H1 (cell line): ENCODE results near the gene TMEM92. TPM values are rescaled to one million over a fixed set of nuclear protein-coding genes. Genes with fewer than 3 reads are reported as not detected.
"Not testable (repeated sequence)": the region's sequence is repeated elsewhere in the genome, so short reads cannot be mapped to it uniquely, and the experiment has no call there.

Experiments
- CTCF ChIA-PET: fragments of 300-600 bp; sonication (Branson Sonifier 250); formaldehyde crosslinking; loops from one replicate; lab custom pipeline; 2021; ENCODE audit not compliant: partially characterized antibody; lab: Charles Lee
- POLR2A ChIA-PET: fragments of 300-600 bp; sonication (Branson Sonifier 250); formaldehyde crosslinking; loops from one replicate; lab custom pipeline; 2021; ENCODE audit warnings: inconsistent platforms; ENCODE audit not compliant: partially characterized antibody; lab: Charles Lee
- DNase-seq, 2 experiments: peaks; one replicate each; pipeline versions ENCODE4 v3.0.0 to v3.0.0-alpha.2; 2010 to 2022; ENCODE audit warnings: low spot score in 2 of 2, low read depth in 1 of 2, mixed read lengths in 1 of 2
- FAIRE-seq: peaks from 2 replicates; lab custom pipeline; 2011; peaks lifted over from hg19 to GRCh38; lab: Jason Lieb, UNC
- H2AFZ ChIP-seq: 2 replicates; pipeline ENCODE4 v1.8.1; 2012; ENCODE audit warnings: low read length, inconsistent platforms
- H2AK5ac ChIP-seq: 2 replicates; pipeline ENCODE4 v1.6.1; 2013; ENCODE audit warnings: low read depth, low read length
- H2BK120ac ChIP-seq: replicated peaks from 2 replicates; pipeline ENCODE3; 2013; ENCODE audit warnings: low read depth, low read length, inconsistent platforms
- H2BK12ac ChIP-seq: 2 replicates; pipeline ENCODE4 v1.6.1; 2013; ENCODE audit warnings: low read depth, low read length
- H2BK15ac ChIP-seq: 2 replicates; pipeline ENCODE4 v1.6.1; 2013; ENCODE audit warnings: low read length
- H2BK20ac ChIP-seq: 2 replicates; pipeline ENCODE4 v1.6.1; 2013; ENCODE audit warnings: low read length
- H2BK5ac ChIP-seq: 2 replicates; pipeline ENCODE4 v1.6.1; 2013; ENCODE audit warnings: low read depth, low read length
- H3K14ac ChIP-seq: 2 replicates; pipeline ENCODE4 v1.6.1; 2013; ENCODE audit warnings: inconsistent platforms; ENCODE audit not compliant: insufficient read length
- H3K18ac ChIP-seq: 2 replicates; pipeline ENCODE4 v1.6.1; 2013; ENCODE audit warnings: low read length; ENCODE audit errors: extremely low read depth
- H3K23ac ChIP-seq: 2 replicates; pipeline ENCODE4 v1.6.1; 2013; ENCODE audit warnings: inconsistent platforms; ENCODE audit not compliant: insufficient read length
- H3K23me2 ChIP-seq: 2 replicates; pipeline ENCODE4 v1.6.1; 2013; ENCODE audit warnings: low read depth, low read length
- H3K27ac ChIP-seq: 2 replicates; pipeline ENCODE4 v1.6.1; 2011; ENCODE audit warnings: low read depth, low read length, inconsistent platforms
- H3K27me3 ChIP-seq, 4 experiments: replicated peaks in 1 of 4; 1 replicate in 1 of 4; 2 replicates in 3 of 4; pipeline versions ENCODE4 v1.6.1 to v1.8.1; 2011 to 2013; ENCODE audit warnings: low read length in 3 of 4, mild to moderate bottlenecking in 3 of 4, inconsistent platforms in 2 of 4, mixed read lengths in 2 of 4, moderate library complexity in 1 of 4; ENCODE audit not compliant: control insufficient read depth in 3 of 4, insufficient read depth in 3 of 4; ENCODE audit errors: extremely low read depth in 1 of 4
- H3K36me3 ChIP-seq, 4 experiments: 2 replicates each; pipeline versions ENCODE4 v1.6.1 to v1.8.1; 2011 to 2013; ENCODE audit warnings: mild to moderate bottlenecking in 4 of 4, low read length in 3 of 4, moderate library complexity in 2 of 4, control low read depth in 1 of 4, inconsistent platforms in 1 of 4; ENCODE audit not compliant: insufficient read depth in 4 of 4, control insufficient read depth in 2 of 4
- H3K4ac ChIP-seq: replicated peaks from 2 replicates; pipeline ENCODE3; 2013; ENCODE audit warnings: low read length, low read depth, mixed read lengths, inconsistent platforms; ENCODE audit not compliant: insufficient read length
- H3K4me1 ChIP-seq, 4 experiments: replicated peaks in 1 of 4; 1 replicate in 1 of 4; 2 replicates in 3 of 4; pipeline versions ENCODE4 v1.6.1 to v1.8.1; 2011 to 2013; ENCODE audit warnings: low read length in 3 of 4, inconsistent platforms in 2 of 4, mixed read lengths in 1 of 4; ENCODE audit not compliant: insufficient read depth in 4 of 4, control insufficient read depth in 3 of 4
- H3K4me2 ChIP-seq, 2 experiments: 2 replicates each; pipeline versions ENCODE4 v1.6.1 to v1.8.1; 2011 to 2013; ENCODE audit warnings: low read depth in 2 of 2, low read length in 2 of 2, control low read depth in 1 of 2, inconsistent platforms in 1 of 2, mild to moderate bottlenecking in 1 of 2; ENCODE audit not compliant: insufficient read depth in 1 of 2
- H3K4me3 ChIP-seq, 4 experiments: fragments of 200-600, 300-600 bp in 1 of 4; sonication (generic), shearing (Covaris generic), sonication (Bioruptor Twin) in 1 of 4; 2 replicates each; pipeline versions ENCODE4 v1.5.1 to v1.8.1; 2011 to 2016; ENCODE audit warnings: low read length in 4 of 4, low read depth in 3 of 4, control low read depth in 2 of 4, inconsistent platforms in 2 of 4, mild to moderate bottlenecking in 2 of 4, mixed read lengths in 1 of 4, moderate library complexity in 1 of 4; ENCODE audit not compliant: insufficient read depth in 2 of 4; ENCODE audit errors: extremely low read depth in 1 of 4
- H3K56ac ChIP-seq: replicated peaks from 2 replicates; pipeline ENCODE3; 2013; ENCODE audit warnings: low read depth, mild to moderate bottlenecking, mixed read lengths, low read length, inconsistent platforms; ENCODE audit not compliant: insufficient read length
- H3K79me1 ChIP-seq: 2 replicates; pipeline ENCODE4 v1.6.1; 2013; ENCODE audit warnings: low read depth, low read length, control low read depth
- H3K79me2 ChIP-seq, 2 experiments: 2 replicates each; pipeline versions ENCODE4 v1.6.1 to v1.8.1; 2012 to 2013; ENCODE audit warnings: low read length in 2 of 2, mild to moderate bottlenecking in 2 of 2, inconsistent platforms in 1 of 2; ENCODE audit not compliant: insufficient read depth in 2 of 2, control insufficient read depth in 1 of 2
- H3K9ac ChIP-seq, 4 experiments: replicated peaks in 1 of 4; 1 replicate in 1 of 4; 2 replicates in 3 of 4; pipeline versions ENCODE4 v1.6.1 to v1.8.1; 2011 to 2013; ENCODE audit warnings: low read depth in 3 of 4, low read length in 3 of 4, control low read depth in 2 of 4, mild to moderate bottlenecking in 2 of 4, moderate library complexity in 2 of 4, inconsistent platforms in 1 of 4; ENCODE audit errors: extremely low read depth in 1 of 4
- H3K9me3 ChIP-seq, 2 experiments: 2 replicates each; pipeline versions ENCODE4 v1.6.1 to v1.8.1; 2012 to 2013; ENCODE audit warnings: mild to moderate bottlenecking in 2 of 2, moderate library complexity in 2 of 2, control low read depth in 1 of 2, inconsistent platforms in 1 of 2, low read depth in 1 of 2, low read length in 1 of 2, mixed read lengths in 1 of 2; ENCODE audit not compliant: insufficient read depth in 2 of 2
- H4K20me1 ChIP-seq, 2 experiments: replicated peaks in 1 of 2; 2 replicates each; pipeline versions ENCODE3 to v1.8.1; 2011 to 2013; ENCODE audit warnings: inconsistent platforms in 2 of 2, low read length in 2 of 2, mild to moderate bottlenecking in 1 of 2; ENCODE audit not compliant: insufficient read depth in 2 of 2, control insufficient read depth in 1 of 2
- H4K5ac ChIP-seq: 2 replicates; pipeline ENCODE4 v1.6.1; 2013; ENCODE audit warnings: low read length, low read depth, mixed read lengths, inconsistent platforms; ENCODE audit not compliant: insufficient read length
- H4K8ac ChIP-seq: 2 replicates; pipeline ENCODE4 v1.8.0; 2013; ENCODE audit warnings: mild to moderate bottlenecking, moderate library complexity, low read length, inconsistent platforms; ENCODE audit not compliant: insufficient read depth; ENCODE audit errors: extremely low read depth
- H4K91ac ChIP-seq: replicated peaks from 2 replicates; pipeline ENCODE3; 2013; ENCODE audit warnings: low read length, mixed read lengths, inconsistent platforms; ENCODE audit not compliant: insufficient read length
- WGBS, 2 experiments: shearing (Covaris generic) in 1 of 2; methylation state at CpG; one replicate each; pipeline versions ENCODE4 v1.1.6 to v1.1.7; 2013 to 2015; ENCODE audit warnings: low lambda C conversion rate in 2 of 2, mixed read lengths in 2 of 2, inconsistent platforms in 1 of 2, low coverage in 1 of 2, missing lambda C conversion rate in 1 of 2; ENCODE audit not compliant: insufficient replicate concordance in 2 of 2, insufficient coverage in 1 of 2, insufficient read length in 1 of 2; ENCODE audit errors: extremely low coverage in 1 of 2, missing lambda C conversion rate in 1 of 2; 5-methylcytosine and 5-hydroxymethylcytosine counted together
- polyA plus RNA-seq, 7 experiments: library from polyadenylated mRNA; depleted of rRNA in 3 of 7; stranded (reverse) in 5 of 7; unstranded in 2 of 7; fragments of >200 nt in 5 of 7; fragments of 200-250 nt in 2 of 7; gene quantifications; 1 replicate in 5 of 7; 2 replicates in 1 of 7; 4 replicates in 1 of 7; pipeline versions ENCODE4 v1.2.1 to v1.2.3, GENCODE V29; 2011 to 2013; ENCODE audit warnings: missing spikeins in 2 of 7, mixed read lengths in 2 of 7
- total RNA-seq: library from RNA; stranded (reverse); fragmentation: NEBNext Ultra II Directional; extraction: Animal tissue kit (Norgen Biotek cat#: 25700); gene quantifications from 2 replicates; pipeline ENCODE4 v1.2.1, GENCODE V29; 2021

Gene TMEM92
- total and polyA plus RNA-seq, 2 of the 8 experiments (the other 6 are each of a cell fraction or from before 2014, with no cell fraction given), result 11.9 to 24.8 TPM

DNA sequence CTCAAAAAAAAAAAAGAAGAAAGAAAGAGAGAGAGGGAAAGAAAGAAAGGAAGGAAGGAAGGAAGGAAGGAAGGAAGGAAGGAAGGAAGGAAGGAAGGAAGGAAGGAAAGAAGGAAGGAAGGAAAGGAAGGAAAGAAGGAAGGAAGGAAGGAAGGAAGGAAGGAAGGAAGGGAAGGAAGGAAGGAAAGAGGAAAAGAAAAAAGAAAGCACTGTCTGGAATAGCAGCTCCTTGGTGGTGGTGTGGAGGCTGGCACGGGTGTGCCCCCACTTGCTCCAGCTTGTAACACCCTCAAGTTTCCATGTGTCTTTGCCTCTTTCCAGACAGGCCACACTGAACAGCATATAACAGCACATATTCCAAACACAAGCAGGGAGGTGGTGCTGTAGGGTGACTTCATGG is 26.6 kb downstream of the TMEM92 start:
- H2AFZ ChIP-seq, H2BK5ac ChIP-seq, H4K8ac ChIP-seq, DNase-seq, H4K5ac ChIP-seq, FAIRE-seq, H4K91ac ChIP-seq, H3K27ac ChIP-seq, H3K79me1 ChIP-seq, H4K20me1 ChIP-seq, H3K23ac ChIP-seq, H3K27me3 ChIP-seq, H3K79me2 ChIP-seq, H3K4ac ChIP-seq, POLR2A ChIA-PET, H2BK12ac ChIP-seq, H3K4me3 ChIP-seq, H3K18ac ChIP-seq, H3K9me3 ChIP-seq, H2AK5ac ChIP-seq, H3K4me2 ChIP-seq, H3K14ac ChIP-seq, H3K56ac ChIP-seq, H2BK15ac ChIP-seq, H3K36me3 ChIP-seq, H2BK120ac ChIP-seq, H3K9ac ChIP-seq, H3K23me2 ChIP-seq: not testable (repeated sequence)
- H2BK20ac ChIP-seq, result 0 out of 2 replicates have a peak overlapping the region, but pooled peaks have one; percentile 61
- H3K4me1 ChIP-seq, result peaks cover 0 to 11% (median 4%) of the 10 kb centered on the region in 4 experiments; a peak in 4 of 7 replicates
- 86% methylated on average over 1 of the region's 1 CpG; no CpG with 5 or more reads in 1 of the 2 experiments for WGBS, 2 experiments
- CTCF ChIA-PET, result interaction anchor here (1.1 to 41.5 kb wide), 5 partner anchors 7 to 129 kb away, joined by 4 to 1349 read pairs (median 5); partner anchors contain the start of genes COL1A1 and SGCA
